HG02973 (cell line): ENCODE measurements around the gene RPL35A.

Experiments used
- ATAC-seq: cut with Tn5 transposase; IDR thresholded peaks from one replicate; pipeline ENCODE4 v1.9.1; 2021; ENCODE audit warnings: moderate library complexity; ENCODE audit not compliant: unreplicated experiment

The RPL35A gene

GRCh38 chr3:197994736-197995135, 44.7 kb downstream of the RPL35A start:
- no peak for ATAC-seq

DNA sequence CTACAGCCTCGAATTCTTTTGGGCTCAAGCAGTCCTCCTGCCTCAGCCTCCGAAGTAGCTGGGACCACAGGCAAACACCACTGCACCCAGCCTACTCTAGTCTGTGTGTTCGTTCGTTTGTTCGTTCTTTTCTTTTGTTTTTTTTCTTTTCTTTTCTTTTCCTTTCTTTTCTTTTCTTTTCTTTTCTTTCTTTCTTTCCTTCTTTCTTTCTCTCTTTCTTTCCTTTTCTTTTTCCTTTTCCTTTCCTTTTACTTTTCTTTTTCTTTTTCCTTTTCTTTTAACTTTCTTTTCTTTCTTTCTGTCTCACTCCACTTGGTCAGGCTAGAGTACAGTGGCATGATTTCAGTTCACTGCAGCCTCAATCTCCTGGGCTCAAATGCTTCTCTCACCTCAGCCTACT, 46.9 kb downstream of the RPL35A start:
- ATAC-seq = no peak

DNA sequence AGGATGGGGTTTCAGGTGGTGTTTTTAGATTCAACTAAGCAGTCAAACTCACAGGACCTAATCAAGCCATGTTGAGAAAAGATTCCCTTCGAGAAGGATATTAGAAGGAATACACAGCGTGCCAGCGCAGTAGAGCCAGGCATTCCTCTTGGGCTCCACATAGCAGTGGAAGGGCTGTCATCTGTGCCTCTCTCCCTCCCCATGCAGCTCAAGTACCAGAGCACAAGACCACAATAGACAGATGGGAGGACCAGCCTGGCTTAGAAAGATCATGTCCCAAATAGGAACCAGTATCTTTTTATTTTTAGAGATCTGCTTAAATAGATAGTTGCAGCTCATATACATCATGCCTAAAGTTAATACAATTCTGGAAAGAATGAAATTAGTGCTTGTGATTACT, 47.9 kb downstream of the RPL35A start:
- no peak for ATAC-seq
